Left lung (tissue), 10 donors: ENCODE data around the gene ACE. TPM values are rescaled to one million over a fixed set of nuclear protein-coding genes. Genes with fewer than 3 reads are reported as not detected.

Experiments used
- ATAC-seq: fragments of 200-7000 bp; cut with Tn5 transposase; one replicate; pipeline ENCODE4 v1.9.1; 2020; ENCODE audit warnings: moderate library complexity
- DNase-seq, 4 donors: peaks; one replicate each; pipeline ENCODE4 v3.0.0-alpha.2; 2013 to 2020
- H3K27ac ChIP-seq, 2 donors: fragments of 200-600 bp; sonication (generic) in 1 of 2; one replicate each; pipeline versions ENCODE4 v1.5.0 to v1.8.0; 2020 to 2021
- H3K27me3 ChIP-seq, 2 donors: fragments of 200-600 bp; sonication (generic) in 1 of 2; one replicate each; pipeline versions ENCODE4 v1.5.0 to v1.8.0; 2020 to 2021
- H3K36me3 ChIP-seq, 2 donors: fragments of 200-600 bp; sonication (generic) in 1 of 2; one replicate each; pipeline versions ENCODE4 v1.5.0 to v1.8.0; 2020 to 2021
- H3K4me1 ChIP-seq, 2 donors: fragments of 200-600 bp; one replicate each; pipeline ENCODE4 v1.8.0; 2021
- H3K4me3 ChIP-seq, 2 donors: fragments of 200-600 bp; sonication (generic) in 1 of 2; one replicate each; pipeline versions ENCODE4 v1.5.0 to v1.8.0; 2020 to 2021; ENCODE audit warnings: mild to moderate bottlenecking in 1 of 2
- H3K9me3 ChIP-seq, 2 donors: fragments of 200-600 bp; sonication (generic) in 1 of 2; one replicate each; pipeline versions ENCODE4 v1.5.0 to v1.8.0; 2020 to 2021
- CTCF ChIP-seq, 2 donors: fragments of 200-600 bp; sonication (generic) in 1 of 2; IDR thresholded peaks; one replicate each; pipeline versions ENCODE4 v1.5.0 to v1.8.0; 2021; ENCODE audit warnings: antibody characterized with exemption in 2 of 2
- intact Hi-C, 2 donors: fragments of 100-400 bp; cut with DNase I; formaldehyde crosslinking; loops; one replicate each; pipeline versions ENCODE4 v1.11.2 to v1.14.2; 2022
- polyA plus RNA-seq, 6 donors: library from polyadenylated mRNA; unstranded; fragments of 120-200 nt; gene quantifications; one replicate each; pipeline ENCODE4 v1.2.1, GENCODE V29; 2013; ENCODE audit not compliant: insufficient read length in 6 of 6
- total RNA-seq, 2 donors: library from RNA; stranded (reverse); fragmentation: NEBNext Ultra II Directional; extraction: Animal tissue kit (Norgen Biotek cat#: 25700); gene quantifications; one replicate each; pipeline ENCODE4 v1.2.1, GENCODE V29; 2021
- donor health status: DM: no; HTN: yes; CAD: no.
- donor health status: DM: no; HTN: no; CAD: no.

The ACE gene
- total and polyA plus RNA-seq, 8 donors = 39.9 to 72.0 (median 55.3) TPM

DNA sequence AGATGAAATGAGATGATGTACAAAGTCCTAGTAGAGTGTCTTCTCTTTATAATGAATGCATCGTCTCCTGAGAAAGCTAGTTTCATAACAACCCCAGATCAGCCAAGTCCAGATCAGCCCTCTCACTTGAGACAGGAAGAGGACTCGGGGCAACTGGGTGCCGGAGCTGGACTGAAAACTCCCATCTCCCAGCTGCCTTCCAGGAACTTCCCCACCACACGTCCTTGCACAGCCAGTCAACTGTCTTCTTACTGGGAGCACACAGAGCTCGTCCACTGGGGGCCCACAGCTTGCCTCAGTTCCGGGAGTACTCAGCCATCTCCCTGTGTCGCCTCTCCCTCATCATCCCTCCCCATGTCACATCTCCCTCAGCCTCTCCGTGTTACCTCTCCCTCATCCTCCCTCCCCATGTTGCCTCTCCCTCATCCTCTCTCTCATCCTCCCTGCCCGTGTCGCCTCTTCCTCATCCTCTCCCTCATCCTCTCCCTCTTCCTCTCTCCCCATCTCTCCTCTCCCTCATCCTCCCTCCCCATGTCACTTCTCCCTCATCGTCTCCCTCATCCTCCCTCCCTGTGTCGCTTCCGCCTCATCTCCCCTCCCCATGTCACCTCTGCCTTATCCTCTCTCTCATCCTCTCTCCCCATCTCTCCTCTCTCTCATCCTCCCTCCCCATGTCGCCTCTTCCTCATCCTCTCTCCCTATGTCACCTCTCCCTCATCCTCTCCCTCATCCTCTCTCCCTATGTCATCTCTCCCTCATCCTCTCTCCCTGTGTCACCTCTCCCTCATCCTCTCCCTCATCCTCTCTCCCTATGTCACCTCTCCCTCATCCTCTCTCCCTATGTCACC lies 23.9 kb downstream of the ACE start:
- ATAC-seq (peak; percentile 12), DNase-seq (peak in 1 of 4 donors; percentile 40)
- intact Hi-C loops = no loop called here
- TF ChIP-seq CTCF (IDR thresholded peaks at IDR 0.05) = no peak
- Histone ChIP-seq H3K9me3 (no peaks in the 10 kb centered on the region), H3K36me3 (no peaks in the 10 kb centered on the region), H3K27ac (no peak overlapping the region), H3K4me3 (no peak overlapping the region), H3K27me3 (no peaks in the 10 kb centered on the region), H3K4me1 (peaks cover 0 to 9% of the 10 kb centered on the region in 2 donors)

- DNase-seq (peak in 1 of 4 donors; percentile 50), ATAC-seq (no peak)
- no peaks in the 10 kb centered on the region for H3K27me3 ChIP-seq
- TF ChIP-seq CTCF (IDR thresholded peaks at IDR 0.05) = no peak
- intact Hi-C loops = no loop called here
- H3K4me3 ChIP-seq = no peak overlapping the region
- no peak overlapping the region for H3K27ac ChIP-seq
- peaks cover 0 to 4% of the 10 kb centered on the region in 2 donors for H3K4me1 ChIP-seq
- H3K9me3 ChIP-seq = no peaks in the 10 kb centered on the region
- no peaks in the 10 kb centered on the region for H3K36me3 ChIP-seq
Observed at GRCh38 chr17:63503341-63503705, 26.5 kb downstream of the ACE start.

- no peak overlapping the region for H3K4me3 ChIP-seq
- intact Hi-C loops = no loop called here
- TF ChIP-seq CTCF (IDR thresholded peaks at IDR 0.05) = no peak
- peak overlapping the region in 1 of 2 donors; percentile 44 for H3K27ac ChIP-seq
- no peaks in the 10 kb centered on the region for H3K27me3 ChIP-seq
- no peak for DNase-seq
- H3K4me1 ChIP-seq = peaks cover 0 to under 1% of the 10 kb centered on the region in 2 donors
- no peaks in the 10 kb centered on the region for H3K36me3 ChIP-seq
- ATAC-seq = peak; percentile 18
- no peaks in the 10 kb centered on the region for H3K9me3 ChIP-seq
Observed at GRCh38 chr17:63504261-63504660, 27.4 kb downstream of the ACE start.

GRCh38 chr17:63505341-63505740 lies 28.5 kb downstream of the ACE start:
- DNase-seq = no peak

More at GRCh38 chr17:63505341-63505740, 28.5 kb downstream of the ACE start:
- no peak overlapping the region for H3K4me3 ChIP-seq
- H3K27me3 ChIP-seq = no peaks in the 10 kb centered on the region
- no peaks in the 10 kb centered on the region for H3K4me1 ChIP-seq
- H3K9me3 ChIP-seq = no peaks in the 10 kb centered on the region
- no peak overlapping the region for H3K27ac ChIP-seq
- no peaks in the 10 kb centered on the region for H3K36me3 ChIP-seq
- ATAC-seq = no peak
- TF ChIP-seq CTCF (IDR thresholded peaks at IDR 0.05) = no peak
- intact Hi-C loops = no loop called here
